ENCODE results near the gene PSMD1.

PSMD1 gene

DNA sequence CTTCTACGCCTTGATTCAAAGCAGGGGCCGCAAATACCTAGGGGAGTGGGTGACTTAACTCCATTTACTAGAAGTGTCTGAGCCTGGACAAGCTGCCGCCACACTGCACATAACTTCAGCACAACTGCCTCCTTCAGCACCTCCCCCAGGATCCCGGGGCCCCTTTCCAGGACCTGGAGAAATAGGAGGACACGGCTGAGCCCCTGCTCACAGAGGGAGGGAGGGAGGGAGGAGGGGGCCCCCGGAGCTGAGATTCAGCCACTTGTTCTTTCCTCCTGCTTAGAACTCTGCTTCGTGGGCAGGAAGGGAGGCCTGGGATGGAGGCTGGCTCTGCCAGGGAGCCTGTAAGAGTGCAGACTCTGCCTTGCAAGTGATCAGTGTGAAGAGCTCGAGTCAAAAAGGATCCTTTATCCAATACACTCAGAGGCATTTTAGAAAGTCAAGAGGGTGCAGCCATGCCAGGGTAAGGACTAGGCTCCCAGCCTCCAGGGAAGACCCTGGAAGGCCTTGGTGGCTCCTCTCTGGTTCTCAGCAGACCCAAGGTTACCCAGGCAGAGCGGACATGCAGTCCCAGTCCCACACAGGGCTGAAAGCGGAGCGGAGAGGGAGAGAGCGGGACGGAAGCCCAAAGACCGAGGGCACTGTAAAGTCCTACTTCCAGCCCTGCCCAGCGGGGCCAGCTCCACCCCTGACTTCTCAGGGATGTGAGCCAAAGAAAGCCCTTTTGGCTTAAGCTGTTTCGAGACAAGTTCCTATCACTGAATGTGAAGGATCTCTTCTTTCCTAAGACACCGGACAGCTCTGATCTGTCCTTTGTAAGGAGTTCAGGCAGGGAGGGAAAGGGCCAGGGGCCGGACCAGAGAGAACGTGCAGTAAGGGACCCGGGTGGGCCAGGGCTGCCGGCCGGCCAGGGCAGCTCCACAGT is 133.2 kb downstream of the PSMD1 start:
- Histone ChIP-seq H3K9me3 (ENCODE audit: insufficient read depth, low read length) (no peaks in the 10 kb centered on the region), H3K27me3 (ENCODE audit: low read depth, low read length) (no peaks in the 10 kb centered on the region), H3K4me1 (ENCODE audit: low read length) (no peaks in the 10 kb centered on the region), H3K4me2 (ENCODE audit: low read length) (no peak overlapping the region), H3K9ac (ENCODE audit: low read length) (no peak overlapping the region), H4K20me1 (ENCODE audit: insufficient read depth, low read length) (no peaks in the 10 kb centered on the region), H3K4me3 (ENCODE audit: low read length) (no peak overlapping the region), H3K27ac (ENCODE audit: low read length) (no peak overlapping the region), H2AFZ (ENCODE audit: low read depth, low read length) (no peak overlapping the region), H3K79me2 (ENCODE audit: low read length) (no peaks in the 10 kb centered on the region), H3K36me3 (replicated peaks; ENCODE audit: low read depth, low read length) (no peaks in the 10 kb centered on the region)
- TF ChIP-seq, protein P1, sequence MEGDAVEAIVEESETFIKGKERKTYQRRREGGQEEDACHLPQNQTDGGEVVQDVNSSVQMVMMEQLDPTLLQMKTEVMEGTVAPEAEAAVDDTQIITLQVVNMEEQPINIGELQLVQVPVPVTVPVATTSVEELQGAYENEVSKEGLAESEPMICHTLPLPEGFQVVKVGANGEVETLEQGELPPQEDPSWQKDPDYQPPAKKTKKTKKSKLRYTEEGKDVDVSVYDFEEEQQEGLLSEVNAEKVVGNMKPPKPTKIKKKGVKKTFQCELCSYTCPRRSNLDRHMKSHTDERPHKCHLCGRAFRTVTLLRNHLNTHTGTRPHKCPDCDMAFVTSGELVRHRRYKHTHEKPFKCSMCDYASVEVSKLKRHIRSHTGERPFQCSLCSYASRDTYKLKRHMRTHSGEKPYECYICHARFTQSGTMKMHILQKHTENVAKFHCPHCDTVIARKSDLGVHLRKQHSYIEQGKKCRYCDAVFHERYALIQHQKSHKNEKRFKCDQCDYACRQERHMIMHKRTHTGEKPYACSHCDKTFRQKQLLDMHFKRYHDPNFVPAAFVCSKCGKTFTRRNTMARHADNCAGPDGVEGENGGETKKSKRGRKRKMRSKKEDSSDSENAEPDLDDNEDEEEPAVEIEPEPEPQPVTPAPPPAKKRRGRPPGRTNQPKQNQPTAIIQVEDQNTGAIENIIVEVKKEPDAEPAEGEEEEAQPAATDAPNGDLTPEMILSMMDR (IDR thresholded peaks at IDR 0.05; ENCODE audit: low read depth, low read length) = no peak
- TF ChIP-seq EZH2phosphoT487 (IDR thresholded peaks at IDR 0.05; ENCODE audit: low read depth) = no peak

DNA sequence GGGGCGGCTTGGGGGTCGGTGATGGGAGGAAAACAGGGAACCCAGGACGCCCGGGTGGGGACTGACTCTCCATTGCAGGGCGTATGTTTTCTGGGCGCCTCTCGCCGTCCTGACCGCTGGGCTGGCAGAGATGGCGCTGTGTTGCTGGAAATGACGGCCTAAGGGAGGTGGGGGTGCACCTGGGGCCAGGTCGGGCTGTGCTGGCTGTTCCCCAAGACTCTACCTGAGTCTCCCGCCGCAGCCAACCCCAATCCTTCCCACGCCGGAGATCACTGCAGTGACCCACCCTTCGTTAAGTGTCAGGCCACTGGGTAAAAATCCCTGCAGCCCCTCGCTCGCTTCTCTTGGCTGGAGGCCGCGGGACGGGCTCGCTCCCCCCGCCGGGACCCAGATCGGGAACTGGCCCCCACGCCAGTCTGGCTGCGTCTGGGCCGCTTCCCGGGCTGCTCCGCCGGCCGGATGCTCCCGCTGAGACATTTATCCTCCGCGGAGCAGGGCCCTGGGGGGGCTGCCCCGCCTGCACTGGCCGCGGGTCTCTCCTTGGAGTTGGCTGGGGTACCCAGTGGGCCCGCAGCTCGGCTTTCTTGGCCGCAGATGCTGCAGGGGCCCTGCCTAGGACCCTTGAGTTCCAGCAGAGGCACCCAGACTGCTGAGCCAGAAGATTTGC is 134.0 kb downstream of the PSMD1 start:
- Histone ChIP-seq H3K4me1 (ENCODE audit: low read length) (no peaks in the 10 kb centered on the region), H3K9ac (ENCODE audit: low read length) (no peak overlapping the region), H3K79me2 (ENCODE audit: low read length) (no peaks in the 10 kb centered on the region), H3K36me3 (replicated peaks; ENCODE audit: low read depth, low read length) (no peaks in the 10 kb centered on the region), H3K4me3 (ENCODE audit: low read length) (no peak overlapping the region), H2AFZ (ENCODE audit: low read depth, low read length) (no peak overlapping the region), H3K9me3 (ENCODE audit: insufficient read depth, low read length) (no peaks in the 10 kb centered on the region), H4K20me1 (ENCODE audit: insufficient read depth, low read length) (no peaks in the 10 kb centered on the region), H3K27ac (ENCODE audit: low read length) (no peak overlapping the region), H3K4me2 (ENCODE audit: low read length) (no peak overlapping the region), H3K27me3 (ENCODE audit: low read depth, low read length) (no peaks in the 10 kb centered on the region)
- TF ChIP-seq, protein P1 (IDR thresholded peaks at IDR 0.05; ENCODE audit: low read depth, low read length) = no peak
- no peak for TF ChIP-seq EZH2phosphoT487 (IDR thresholded peaks at IDR 0.05; ENCODE audit: low read depth)

DNA sequence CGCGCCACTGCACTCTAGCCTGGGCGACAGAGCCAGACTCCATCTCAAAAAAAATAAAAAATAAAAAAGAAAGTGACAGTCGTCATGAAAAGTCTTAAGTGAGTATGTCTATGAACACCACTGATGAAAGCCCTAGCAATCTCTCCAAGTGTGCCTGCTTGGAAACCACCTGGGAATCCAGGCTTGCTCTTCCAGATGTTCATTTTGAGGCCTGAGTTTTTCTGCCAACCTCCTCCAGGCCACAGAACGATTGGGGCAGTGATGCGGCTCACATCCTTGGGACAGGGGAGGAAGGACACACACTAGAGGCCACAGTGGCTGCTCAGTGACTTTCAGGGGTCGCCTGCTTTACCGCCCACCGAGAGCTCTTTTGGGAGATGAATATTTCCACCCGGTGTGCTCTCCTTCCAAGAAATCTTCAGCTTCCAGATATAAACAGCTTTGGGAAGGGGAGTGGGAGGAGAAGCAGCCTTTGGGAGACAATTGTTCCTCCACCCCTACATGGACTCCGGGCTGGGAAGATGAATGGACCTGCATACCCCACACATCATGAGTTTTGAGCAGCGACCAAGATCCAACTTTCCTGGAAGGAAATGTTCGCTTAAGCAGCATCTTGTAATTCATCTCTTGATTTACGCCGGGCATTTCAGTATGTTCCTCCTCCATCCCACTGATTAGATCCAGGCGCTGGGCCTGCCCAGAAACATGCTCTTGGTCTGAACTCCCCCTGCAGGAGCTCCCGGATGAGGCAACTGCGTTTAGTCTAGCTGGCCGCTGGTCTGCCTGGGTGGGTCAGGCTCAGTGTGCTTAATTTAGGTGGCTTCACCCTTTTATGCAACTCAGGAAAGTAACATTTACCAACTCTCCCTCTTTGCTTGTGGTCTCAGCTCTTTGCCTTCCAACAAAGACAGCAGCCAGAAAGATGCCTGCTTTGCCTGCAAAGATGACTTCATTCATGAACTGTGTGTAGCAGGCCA is 135.5 kb downstream of the PSMD1 start:
- H2AFZ ChIP-seq (ENCODE audit: low read depth, low read length) = no peak overlapping the region
- TF ChIP-seq, protein P1 (IDR thresholded peaks at IDR 0.05; ENCODE audit: low read depth, low read length) = peak; percentile 36
- no peak for TF ChIP-seq EZH2phosphoT487 (IDR thresholded peaks at IDR 0.05; ENCODE audit: low read depth)
- H3K9me3 ChIP-seq (ENCODE audit: insufficient read depth, low read length) = no peaks in the 10 kb centered on the region
- H3K4me1 ChIP-seq (ENCODE audit: low read length) = no peaks in the 10 kb centered on the region
- no peak overlapping the region for H3K27ac ChIP-seq (ENCODE audit: low read length)
- H3K4me3 ChIP-seq (ENCODE audit: low read length) = no peak overlapping the region
- no peaks in the 10 kb centered on the region for H3K36me3 ChIP-seq (replicated peaks; ENCODE audit: low read depth, low read length)
- no peaks in the 10 kb centered on the region; the same call in 1 of the 2 replicates for H3K27me3 ChIP-seq (ENCODE audit: low read depth, low read length)
- H3K79me2 ChIP-seq (ENCODE audit: low read length) = no peaks in the 10 kb centered on the region
- H3K9ac ChIP-seq (ENCODE audit: low read length) = no peak overlapping the region
- H3K4me2 ChIP-seq (ENCODE audit: low read length) = no peak overlapping the region
- no peaks in the 10 kb centered on the region for H4K20me1 ChIP-seq (ENCODE audit: insufficient read depth, low read length)

All from OCI-LY3 (cell line).